Stimulated activated CD4-positive, alpha-beta T cell treated with anti-CD3 and anti-CD28 coated beads, Interleukin-1b, Interleukin-23, amount 100 ng/mL, for 48 hours (primary cell): ENCODE measurements around the gene CCDC7.
"Not testable (repeated sequence)": the region's sequence is repeated elsewhere in the genome, so short reads cannot be mapped to it uniquely, and the experiment has no call there.

Experiments
- DNase-seq: peaks from one replicate; pipeline ENCODE4 v3.0.0-alpha.2; 2020

Gene CCDC7

DNA sequence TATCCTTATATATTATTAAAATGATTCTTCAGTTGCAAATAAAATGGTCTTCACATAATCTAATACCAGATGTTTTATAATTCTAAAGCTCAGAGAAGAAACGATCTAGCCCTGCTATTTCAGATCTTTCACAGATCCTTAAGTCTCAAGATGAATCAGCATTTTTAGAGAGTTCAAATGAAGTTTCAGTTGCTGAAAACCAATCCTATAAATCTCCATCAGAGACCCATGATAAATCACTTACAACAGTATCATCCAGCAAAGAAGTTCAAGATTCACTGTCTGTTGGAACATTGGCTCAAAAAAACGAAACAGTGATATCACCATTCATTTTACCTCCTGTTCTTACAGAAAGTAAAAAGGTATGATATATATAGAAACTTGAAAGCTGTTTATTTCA lies 137.0 kb downstream of the CCDC7 start:
- DNase-seq: no peak

DNA sequence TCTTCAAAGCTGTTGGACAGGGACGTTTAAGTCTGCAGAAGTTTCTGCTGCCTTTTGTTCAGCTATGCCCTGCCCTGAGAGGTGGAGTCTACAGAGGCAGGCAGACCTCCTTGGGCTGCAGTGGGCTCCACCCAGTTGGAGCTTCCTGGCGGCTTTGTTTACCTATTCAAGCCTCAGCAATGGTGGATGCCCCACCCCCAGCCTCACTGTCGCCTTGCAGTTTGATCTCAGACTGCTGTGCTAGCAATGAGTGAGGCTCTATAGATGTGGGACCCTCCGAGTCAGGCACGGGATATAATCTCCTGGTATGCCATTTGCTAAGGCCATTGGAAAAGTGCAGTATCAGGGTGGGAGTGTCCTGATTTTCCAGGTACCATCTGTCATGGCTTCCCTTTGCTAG lies 152.1 kb downstream of the CCDC7 start:
- not testable (repeated sequence) for DNase-seq

DNA sequence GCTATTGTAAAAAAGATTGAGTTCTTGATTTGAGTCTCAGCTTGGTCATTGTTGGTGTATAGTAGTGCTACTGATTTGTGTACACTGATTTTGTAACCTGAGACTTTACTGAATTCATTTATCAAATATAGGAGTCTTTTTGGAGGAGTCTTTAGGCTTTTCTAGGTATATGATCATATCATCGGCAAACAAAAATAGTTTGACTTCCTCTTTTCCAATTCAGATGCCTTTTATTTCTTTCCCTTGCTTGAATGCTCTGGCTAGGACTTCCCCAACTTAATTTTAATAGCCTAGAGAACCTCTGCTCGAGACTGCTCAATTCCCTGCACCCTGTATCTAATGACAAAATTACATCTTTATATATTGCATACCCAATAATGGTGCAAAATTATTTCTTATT lies 154.4 kb downstream of the CCDC7 start:
- DNase-seq: no peak

DNA sequence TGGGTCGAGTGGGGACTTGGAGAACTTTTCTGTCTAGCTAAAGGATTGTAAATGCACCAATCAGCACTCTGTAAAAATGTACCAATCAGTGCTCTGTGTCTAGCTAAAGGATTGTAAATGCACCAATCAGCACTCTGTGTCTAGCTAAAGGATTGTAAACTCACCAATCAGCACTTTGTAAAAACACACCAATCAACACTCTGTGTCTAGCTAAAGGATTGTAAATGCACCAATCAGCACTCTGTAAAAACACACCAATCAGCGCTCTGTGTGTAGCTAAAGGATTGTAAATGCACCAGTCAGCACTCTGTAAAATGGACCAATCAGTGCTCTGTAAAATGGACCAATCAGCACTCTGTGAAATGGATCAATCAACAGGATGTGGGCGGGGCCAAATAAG lies 155.6 kb downstream of the CCDC7 start:
- DNase-seq: not testable (repeated sequence)

DNA sequence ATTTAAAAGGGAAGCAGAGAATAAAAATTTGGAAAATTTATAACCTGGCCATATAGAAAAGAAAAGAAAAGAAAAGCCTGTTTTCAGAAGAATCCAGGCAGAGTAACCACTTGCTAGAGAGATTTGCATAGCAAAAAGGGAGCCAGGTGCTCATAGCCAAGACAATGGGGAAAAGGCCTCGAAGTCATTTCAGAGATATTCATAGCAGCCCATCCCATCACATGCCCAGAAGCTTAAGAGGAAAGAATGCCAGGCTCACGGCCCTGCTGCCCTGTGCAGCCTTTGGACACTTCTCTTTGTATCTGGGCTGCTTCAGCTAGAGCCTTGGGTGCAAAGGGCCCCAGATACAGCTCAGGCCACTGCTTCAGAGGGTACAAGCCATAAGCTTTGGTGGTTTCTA lies 159.8 kb downstream of the CCDC7 start:
- no peak for DNase-seq

DNA sequence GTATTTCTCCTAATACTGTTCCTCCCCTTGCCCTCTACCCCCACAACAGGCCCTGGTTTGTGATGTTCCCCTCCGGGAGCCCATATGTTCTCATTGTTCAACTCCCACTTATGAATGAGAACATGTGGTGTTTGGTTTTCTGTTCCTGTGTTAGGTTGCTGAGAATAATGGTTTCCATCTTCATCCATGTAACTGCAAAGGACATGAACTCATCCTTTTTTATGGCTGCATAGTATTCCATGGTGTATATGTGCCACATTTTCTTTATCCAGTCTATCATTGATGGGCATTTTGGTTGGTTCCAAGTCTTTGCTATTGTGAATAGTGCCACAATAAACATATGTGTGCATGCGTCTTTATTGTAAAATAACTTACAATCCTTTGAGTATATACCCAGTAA lies 164.6 kb downstream of the CCDC7 start:
- DNase-seq: not testable (repeated sequence)

DNA sequence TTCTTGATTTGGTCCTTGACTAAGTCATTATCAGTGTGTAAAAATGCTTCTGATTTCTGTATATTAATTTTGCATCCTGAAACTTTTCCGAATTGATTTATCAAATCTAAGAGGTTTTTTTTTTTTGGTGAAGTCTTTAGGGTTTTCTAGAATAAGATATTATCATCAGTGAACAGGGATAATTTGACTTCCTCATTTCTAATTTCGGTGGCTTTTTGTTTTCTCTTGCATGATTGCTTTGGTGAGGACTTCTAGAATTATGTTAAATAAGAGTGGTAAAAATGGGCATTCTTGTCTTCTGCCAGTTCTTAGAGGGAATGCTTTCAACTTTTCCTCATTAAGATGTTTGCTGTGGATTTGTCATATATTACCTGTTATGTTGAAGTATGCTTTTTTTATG lies 170.5 kb downstream of the CCDC7 start:
- DNase-seq: no peak

DNA sequence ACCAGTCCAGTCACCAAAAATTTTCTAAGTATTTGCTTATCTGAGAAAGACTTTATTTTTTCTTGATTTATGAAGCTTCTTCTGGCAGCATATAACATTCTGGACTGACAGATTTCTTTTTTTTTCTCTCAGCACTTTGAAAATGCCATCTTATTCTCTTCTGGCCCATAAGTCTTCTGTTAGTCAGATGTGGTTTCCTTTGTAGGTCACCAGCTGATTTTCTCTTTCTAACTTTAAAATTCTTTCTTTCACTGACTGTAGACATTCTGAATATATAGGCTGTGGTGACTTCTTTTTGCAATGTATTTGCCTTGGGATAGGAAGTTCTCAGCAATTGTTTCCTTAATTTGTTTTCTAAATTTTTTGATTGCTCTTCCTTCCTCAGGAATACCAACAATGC lies 172.5 kb downstream of the CCDC7 start:
- no peak for DNase-seq

DNA sequence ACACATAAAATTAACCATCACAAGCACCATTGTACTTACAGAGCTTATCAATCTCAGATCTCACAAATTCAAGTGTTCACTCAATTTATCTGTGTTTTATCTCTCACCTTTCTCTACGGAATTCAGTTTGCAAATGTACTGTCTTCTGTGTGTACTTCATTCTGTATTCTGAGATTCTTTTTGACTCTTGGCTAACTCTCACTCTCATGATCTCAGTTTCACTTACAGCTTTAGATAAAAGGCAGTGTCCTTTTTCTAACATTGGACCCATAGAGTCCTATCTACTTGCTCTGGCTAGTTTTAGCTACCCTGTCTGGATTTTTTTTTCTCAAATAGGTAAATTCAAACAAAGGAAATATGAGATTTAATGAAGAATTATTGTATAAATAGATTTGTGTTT lies 176.0 kb downstream of the CCDC7 start:
- no peak for DNase-seq

DNA sequence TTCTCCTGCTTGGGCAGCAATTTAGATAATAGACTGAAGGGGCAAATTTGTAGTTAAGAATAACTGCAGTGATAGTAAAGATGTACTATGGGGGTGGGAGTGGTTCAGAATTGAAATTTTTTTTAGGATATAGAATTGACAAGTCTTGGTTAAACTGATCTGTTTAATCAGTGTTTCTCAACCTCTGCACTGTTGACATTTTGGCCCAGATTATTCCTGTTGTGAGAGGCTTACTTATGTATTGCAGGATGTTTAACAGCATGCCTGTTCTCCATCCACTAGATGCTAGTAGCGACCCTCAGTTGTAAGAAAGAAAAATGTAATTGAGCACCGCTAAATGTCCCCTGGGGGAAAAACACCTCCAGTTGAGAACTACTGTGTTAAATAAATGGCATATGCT lies 176.5 kb downstream of the CCDC7 start:
- no peak for DNase-seq

DNA sequence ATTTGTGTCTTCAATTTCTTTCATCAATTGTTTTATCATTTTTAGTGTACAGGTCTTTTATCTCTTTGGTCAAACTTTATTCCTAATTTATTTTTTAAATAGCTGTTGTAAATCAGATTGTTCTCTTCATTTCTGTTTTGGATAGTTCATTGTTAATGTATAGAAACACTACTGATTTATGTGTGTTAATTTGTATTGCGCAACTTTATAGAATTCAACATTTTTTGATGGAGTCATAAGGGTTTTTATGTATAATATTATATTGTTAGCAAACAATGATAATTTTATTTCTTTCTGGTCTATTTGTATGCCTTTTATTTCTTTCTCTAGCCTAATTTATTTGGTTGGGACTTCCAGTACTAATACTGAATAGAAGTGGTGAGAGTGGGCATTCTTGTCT lies 181.2 kb downstream of the CCDC7 start:
- DNase-seq: no peak

DNA sequence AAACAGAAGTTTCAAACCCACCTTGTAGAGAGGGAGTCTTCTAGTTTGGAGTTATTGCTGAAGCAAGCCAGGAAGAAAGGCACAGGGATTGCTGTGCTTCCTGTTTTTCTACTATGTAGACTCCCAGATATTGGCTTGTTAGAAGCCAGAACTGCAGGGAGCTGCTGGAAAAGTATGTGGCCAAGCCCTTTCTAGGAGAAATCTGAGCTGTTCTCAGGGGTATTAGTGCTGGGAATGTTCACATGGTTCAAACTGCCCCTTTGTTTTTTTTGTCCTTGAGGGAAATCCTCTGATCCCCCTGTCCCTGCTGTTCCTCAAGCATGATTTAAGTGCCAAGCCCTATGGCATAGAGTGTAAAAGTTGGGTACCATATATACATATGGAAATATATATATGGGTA lies 184.0 kb downstream of the CCDC7 start:
- DNase-seq: no peak

DNA sequence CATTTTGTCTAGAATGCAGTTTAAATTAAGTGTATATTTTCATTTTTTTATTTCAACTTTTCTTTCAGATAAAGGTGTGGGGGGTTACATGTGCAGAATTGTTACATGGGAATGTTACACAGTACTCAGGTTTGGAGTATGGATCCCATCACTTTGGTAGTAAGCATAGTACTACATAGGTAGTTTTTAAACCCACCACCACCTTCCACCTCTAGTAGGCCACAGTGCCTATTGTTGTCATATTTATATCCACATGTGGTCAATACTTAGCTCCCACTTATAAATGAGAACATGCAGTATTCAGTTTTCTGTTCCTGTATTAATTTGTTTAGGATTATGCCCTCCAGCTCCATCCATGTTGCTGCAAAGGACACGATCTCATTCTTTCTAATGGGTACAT lies 200.6 kb downstream of the CCDC7 start:
- no peak for DNase-seq

DNA sequence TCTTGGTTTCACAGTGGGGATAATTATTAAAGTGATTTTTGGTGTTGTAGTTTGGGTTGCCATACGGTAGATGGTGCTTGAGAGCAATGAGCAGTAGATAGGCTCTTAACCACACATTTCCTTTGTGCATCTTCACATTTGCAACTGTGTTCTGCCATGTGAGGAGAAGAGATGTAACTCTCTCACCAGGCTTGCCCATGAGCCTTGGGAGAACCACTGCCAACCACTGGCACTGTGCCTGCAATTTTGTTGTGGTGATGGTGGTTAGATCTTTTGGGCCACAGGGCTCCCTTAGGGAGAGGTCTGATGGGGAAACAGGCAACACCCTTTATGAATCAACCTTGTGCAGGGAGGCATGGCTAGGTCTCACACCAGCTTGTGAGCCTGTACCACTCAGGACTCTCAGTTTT lies 204.3 kb downstream of the CCDC7 start:
- DNase-seq: no peak

DNA sequence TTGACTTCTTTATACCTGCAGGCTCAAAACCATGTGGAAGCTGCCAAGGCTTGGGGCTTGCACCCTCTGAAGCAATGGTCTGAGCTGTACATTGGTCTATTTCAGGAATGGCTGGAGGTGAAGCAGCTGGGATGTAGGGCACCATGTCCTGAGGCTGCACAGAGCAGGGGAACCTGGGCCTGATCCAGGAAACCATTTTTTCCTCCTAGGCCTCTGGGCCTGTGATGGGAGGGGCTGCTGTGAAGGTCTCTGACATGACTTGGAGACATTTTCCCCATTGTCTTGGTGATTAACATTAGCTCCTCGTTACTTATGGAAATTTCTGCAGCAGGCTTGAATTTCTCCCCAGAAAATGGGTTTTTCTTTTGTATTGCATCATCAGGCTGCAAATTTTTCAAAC lies 211.5 kb downstream of the CCDC7 start:
- DNase-seq: not testable (repeated sequence)

DNA sequence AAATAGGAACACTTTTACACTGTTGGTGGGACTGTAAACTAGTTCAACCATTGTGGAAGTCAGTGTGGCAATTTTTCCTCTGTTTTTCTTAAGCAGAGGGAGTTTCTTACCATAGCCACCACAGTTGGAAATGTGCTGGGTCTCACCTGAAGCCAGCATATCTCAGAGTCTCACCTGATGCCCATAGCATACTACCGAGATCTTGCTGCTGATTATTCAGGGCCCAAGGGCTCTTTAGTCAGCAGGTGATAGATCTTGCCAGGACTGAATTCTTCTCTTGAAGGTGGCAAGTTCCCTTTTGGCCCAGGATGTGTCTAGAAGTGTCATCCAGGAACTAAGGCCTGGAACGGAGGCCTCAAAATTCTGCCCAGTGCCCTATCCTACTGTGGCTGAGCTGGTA lies 215.4 kb downstream of the CCDC7 start:
- no peak for DNase-seq

DNA sequence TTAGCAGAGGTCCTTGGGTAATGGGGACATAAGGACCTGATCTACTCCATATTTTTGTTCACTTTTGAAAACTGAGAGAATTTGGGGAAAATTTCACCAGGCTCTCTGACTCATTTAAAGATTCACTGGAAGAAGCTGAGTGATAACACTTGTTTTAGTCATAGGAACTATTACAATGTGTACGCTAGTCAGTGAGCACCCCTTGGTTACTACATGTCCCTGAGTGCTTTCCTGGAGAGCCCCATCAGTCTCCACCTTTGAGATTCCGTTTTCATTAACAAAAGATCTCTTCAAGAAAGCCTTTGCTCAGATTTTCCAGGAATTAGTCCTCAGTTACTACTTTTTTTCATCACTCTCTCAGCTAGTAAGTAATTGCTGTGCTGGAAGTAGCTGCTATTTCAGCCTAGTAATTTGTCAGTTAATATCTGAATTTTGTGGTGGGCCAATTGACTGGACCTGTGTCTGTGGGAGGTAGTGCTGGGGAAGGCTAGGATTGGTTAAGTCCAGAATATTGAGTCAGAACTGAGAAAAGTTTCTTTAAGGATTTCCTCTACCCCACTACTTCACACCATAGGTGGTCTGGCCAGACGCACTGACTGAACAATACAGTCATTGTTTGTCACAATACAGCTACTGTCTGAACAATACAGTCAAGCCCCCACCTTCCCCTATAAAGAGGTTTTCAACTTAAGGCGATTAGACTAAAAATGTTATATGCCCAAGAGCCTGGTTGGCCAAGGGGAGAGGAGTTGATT lies 235.0 kb downstream of the CCDC7 start:
- peak; percentile 15 for DNase-seq

DNA sequence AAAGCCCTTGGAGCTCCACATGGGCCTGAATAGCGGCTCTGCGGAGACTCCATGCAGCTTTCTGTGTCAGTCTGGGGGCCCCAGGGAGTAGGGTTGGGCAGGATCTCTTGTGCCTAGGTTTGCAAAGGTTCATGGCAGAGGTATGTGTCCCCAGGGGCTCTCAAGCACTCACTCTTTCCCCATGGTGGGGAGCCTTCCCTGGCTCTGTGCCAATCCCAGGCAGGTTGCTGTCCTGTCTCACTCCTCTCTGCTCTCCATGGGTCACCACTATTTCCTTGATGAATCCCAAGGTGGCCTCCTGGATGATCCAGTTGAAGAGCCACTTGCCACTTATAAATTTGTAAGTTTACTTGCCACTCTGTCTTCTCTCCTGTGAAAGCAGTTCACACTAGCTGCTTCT lies 238.4 kb downstream of the CCDC7 start:
- DNase-seq: no peak

DNA sequence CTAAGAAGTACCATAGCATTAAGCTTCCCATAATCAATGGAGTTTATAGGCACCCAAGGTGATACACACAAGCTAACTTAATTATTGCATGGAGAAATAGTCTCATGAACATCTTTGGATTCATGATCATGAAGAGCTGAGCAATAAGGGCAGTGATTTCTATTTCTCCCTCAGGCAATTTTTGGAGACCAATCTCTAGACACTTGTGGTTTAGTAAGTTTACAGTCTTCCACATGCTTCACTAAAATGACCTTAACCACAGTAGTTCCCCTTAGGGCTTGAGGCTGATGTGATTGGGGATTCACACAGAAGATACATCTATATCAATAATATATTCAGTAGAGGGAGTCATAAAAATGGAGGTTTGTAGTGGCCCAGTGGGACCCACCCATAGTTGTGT lies 241.2 kb downstream of the CCDC7 start:
- no peak for DNase-seq

DNA sequence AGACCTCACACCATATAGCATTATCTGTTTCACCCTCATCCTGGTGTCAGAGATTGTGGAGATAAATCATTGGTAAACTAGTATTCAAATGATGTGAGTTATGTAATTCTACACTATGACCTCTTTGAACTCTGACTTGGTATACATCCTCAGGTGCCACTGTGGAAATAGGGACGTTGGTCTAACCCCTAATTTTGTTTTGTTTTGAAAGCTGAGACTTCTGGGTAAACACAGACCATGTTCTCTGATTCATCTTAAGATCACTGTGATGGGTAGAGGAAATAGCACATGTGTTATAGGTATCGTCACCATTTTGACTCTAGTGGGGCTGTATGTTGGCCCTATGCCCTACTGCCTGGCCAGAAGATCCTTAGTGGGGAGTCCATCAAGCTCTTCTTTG lies 241.6 kb downstream of the CCDC7 start:
- no peak for DNase-seq

DNA sequence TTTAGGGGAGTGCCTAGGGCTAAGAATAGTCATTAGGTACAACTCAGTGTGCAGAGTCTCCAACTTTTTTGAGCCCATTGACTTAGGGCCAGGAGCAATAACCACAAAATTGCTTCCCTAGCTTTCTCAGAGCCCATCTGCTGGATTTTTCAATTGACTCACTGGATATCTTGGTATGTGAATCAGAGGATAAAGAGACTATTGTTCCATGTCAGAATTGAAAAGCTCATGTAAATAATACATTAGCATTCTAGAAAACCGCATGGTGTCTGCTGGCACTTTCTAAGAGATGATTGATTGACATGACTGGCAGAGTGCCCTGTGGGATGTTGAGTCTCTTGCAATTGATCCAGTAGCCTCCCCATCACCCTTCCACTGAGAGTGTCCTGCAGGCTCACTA lies 246.2 kb downstream of the CCDC7 start:
- no peak for DNase-seq

DNA sequence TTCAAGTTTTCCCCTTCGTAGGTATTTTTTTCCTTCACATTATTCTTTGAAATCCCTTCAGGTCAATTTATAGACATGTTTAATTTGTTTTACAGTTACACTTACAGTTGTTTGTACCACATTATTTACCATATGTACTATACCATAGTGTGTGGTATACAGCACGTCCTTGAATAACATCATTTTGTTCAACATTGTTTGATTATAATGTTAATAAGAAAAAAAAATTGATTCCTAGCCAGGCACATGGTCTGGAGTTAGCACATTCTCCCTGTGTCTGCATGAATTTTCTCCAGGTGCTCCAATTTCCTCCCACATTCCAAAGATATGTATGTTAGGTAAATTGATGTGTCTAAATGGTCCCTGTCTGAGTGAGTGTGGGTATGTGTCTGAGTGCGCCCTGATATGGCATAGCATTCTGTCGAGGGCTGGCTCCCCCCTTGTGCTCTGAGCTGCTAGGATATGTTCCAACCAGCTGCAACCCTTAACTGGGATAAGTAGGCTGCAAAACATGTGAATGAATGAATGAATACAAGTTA lies 247.6 kb downstream of the CCDC7 start:
- no peak for DNase-seq

DNA sequence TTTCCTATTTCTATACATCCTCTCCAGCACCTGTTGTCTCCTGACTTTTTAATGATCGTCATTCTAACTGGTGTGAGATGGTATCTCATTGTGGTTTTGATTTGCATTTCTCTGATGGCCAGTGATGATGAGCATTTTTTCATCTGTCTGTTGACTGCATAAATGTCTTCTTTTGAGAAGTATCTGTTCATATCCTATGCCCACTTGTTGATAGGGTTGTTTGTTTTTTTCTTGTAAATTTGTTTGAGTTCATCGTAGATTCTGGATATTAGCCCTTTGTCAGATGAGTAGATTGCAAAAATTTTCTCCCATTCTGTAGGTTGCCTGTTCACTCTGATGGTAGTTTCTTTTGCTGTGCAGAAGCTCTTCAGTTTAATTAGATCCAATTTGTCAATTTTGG lies 253.7 kb downstream of the CCDC7 start:
- not testable (repeated sequence) for DNase-seq

DNA sequence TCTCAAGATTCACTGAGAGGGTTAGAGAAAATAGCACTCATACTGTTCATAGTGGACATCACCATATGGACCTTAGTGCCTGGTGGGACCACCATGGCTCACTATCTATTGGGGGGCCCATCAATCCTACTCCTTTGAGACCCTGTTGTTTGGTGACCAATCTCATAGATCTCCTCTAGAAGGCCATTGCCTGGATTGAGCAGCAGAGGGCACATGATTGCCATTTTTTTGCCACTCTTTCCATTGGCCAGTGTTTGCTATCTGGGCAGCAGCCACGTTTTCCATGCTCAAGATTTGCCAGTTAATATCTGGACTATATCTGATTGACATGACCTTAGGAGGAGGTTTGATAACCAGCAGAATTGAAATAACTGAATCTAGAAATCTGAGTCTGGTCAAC lies 267.6 kb downstream of the CCDC7 start:
- no peak for DNase-seq

DNA sequence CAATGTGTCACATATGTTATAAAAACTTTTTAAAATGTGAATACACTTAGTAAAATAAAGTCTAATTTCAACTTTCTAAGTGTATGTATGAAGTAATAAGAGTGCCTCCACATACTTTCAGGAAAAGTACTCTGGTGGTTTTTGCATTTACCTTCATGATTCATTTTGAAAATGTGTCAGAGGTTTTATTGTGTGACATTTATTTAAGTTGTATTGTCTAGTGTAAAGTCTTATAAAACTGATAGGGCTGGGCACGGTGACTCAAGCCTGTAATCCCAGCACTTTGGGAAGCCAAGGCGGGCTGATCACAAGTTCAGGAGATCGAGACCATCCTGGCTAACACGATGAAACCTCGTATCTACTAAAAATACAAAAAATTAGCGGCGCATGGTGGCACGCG lies 285.6 kb downstream of the CCDC7 start:
- no peak for DNase-seq
